Vagina (tissue), 2 donors: Measurements from ENCODE around the gene EPHA7. TPM values are rescaled to one million over a fixed set of nuclear protein-coding genes. Genes with fewer than 3 reads are reported as not detected.
A peak's percentile ranks its signal among the peaks of the same experiment; 100 is the strongest.

Experiments used
- DNase-seq, 2 donors: peaks; one replicate each; pipeline ENCODE4 v3.0.0-alpha.2; 2017; ENCODE audit errors: extremely low spot score in 2 of 2
- H3K27ac ChIP-seq: fragments of 200-600 bp; sonication (generic); one replicate; pipeline ENCODE4 v1.5.1; 2019
- H3K27me3 ChIP-seq: fragments of 200-600 bp; sonication (generic); one replicate; pipeline ENCODE4 v1.5.1; 2019
- H3K36me3 ChIP-seq, 2 donors: fragments of 200-600 bp; sonication (generic); one replicate each; pipeline ENCODE4 v1.5.1; 2017 to 2019
- H3K4me1 ChIP-seq: fragments of 200-600 bp; sonication (generic); one replicate; pipeline ENCODE4 v1.5.1; 2019
- H3K4me3 ChIP-seq, 2 donors: fragments of 200-600 bp; sonication (generic); 1 replicate in 1 of 2; 2 replicates in 1 of 2; pipeline ENCODE4 v1.5.1; 2016 to 2019
- H3K9me3 ChIP-seq: fragments of 200-600 bp; sonication (generic); one replicate; pipeline ENCODE4 v1.5.1; 2019
- CTCF ChIP-seq, 3 experiments: fragments of 450-650 bp in 2 of 3; fragments of 200-600 bp in 1 of 3; sonication (generic) in 1 of 3; IDR thresholded peaks; one replicate each; pipeline ENCODE4 v1.5.1; 2017 to 2019; ENCODE audit warnings: antibody characterized with exemption in 3 of 3, mild to moderate bottlenecking in 2 of 3, moderate library complexity in 2 of 3
- POLR2A ChIP-seq, 2 donors: fragments of 450-650 bp; IDR thresholded peaks; one replicate each; pipeline ENCODE4 v1.6.1; 2017; ENCODE audit warnings: antibody characterized with exemption in 2 of 2, mild to moderate bottlenecking in 2 of 2, moderate library complexity in 2 of 2
- POLR2AphosphoS5 ChIP-seq, 2 donors: sonication (generic); formaldehyde crosslinking; IDR thresholded peaks; one replicate each; pipeline ENCODE4 v1.9.0; 2017; ENCODE audit warnings: antibody characterized with exemption in 2 of 2, mild to moderate bottlenecking in 2 of 2, low read depth in 1 of 2; ENCODE audit not compliant: insufficient read depth in 1 of 2
- intact Hi-C: fragments of 100-400 bp; cut with DNase I; formaldehyde crosslinking; loops from one replicate; pipeline ENCODE4 v1.15.1; 2023
- total RNA-seq: library from RNA; depleted of rRNA; stranded (reverse); fragments of >200 nt; gene quantifications from one replicate; pipeline ENCODE4 v1.2.3, GENCODE V29; 2016

The EPHA7 gene
- total RNA-seq, 1 donor from 2014 or later = 2.7 TPM

GRCh38 chr6:93437491-93437890 is 18.1 kb upstream of the EPHA7 start:
- TF ChIP-seq POLR2AphosphoS5 (IDR thresholded peaks at IDR 0.05; ENCODE audit: insufficient read depth in 1 of 2, low read depth in 1 of 2) = no peak
- Histone ChIP-seq H3K4me1 (no peaks in the 10 kb centered on the region), H3K27me3 (no peaks in the 10 kb centered on the region), H3K27ac (no peak overlapping the region), H3K36me3 (no peaks in the 10 kb centered on the region), H3K4me3 (no peak overlapping the region), H3K9me3 (no peaks in the 10 kb centered on the region)
- intact Hi-C loops = no loop called here
- DNase-seq = no peak

GRCh38 chr6:93433592-93433991 is 14.2 kb upstream of the EPHA7 start:
- Histone ChIP-seq H3K9me3 (no peaks in the 10 kb centered on the region), H3K27me3 (no peaks in the 10 kb centered on the region), H3K27ac (no peak overlapping the region), H3K4me3 (no peak overlapping the region), H3K36me3 (no peaks in the 10 kb centered on the region), H3K4me1 (no peaks in the 10 kb centered on the region)
- TF ChIP-seq CTCF (IDR thresholded peaks at IDR 0.05) (no peak), POLR2AphosphoS5 (IDR thresholded peaks at IDR 0.05; ENCODE audit: insufficient read depth in 1 of 2, low read depth in 1 of 2) (no peak), POLR2A (IDR thresholded peaks at IDR 0.05) (no peak)
- intact Hi-C loops = no loop called here
- DNase-seq = no peak

GRCh38 chr6:93424303-93425064 is 5.1 kb upstream of the EPHA7 start:
- no peak for DNase-seq
- TF ChIP-seq POLR2A (IDR thresholded peaks at IDR 0.05) (no peak), CTCF (IDR thresholded peaks at IDR 0.05) (peak in 1 of 3 experiments; percentile 22), POLR2AphosphoS5 (IDR thresholded peaks at IDR 0.05; ENCODE audit: insufficient read depth in 1 of 2, low read depth in 1 of 2) (no peak)
- no peaks in the 10 kb centered on the region for H3K9me3 ChIP-seq
- no peak overlapping the region for H3K4me3 ChIP-seq
- H3K36me3 ChIP-seq = no peaks in the 10 kb centered on the region
- no peak overlapping the region for H3K27ac ChIP-seq
- no peaks in the 10 kb centered on the region for H3K27me3 ChIP-seq
- intact Hi-C loops = no loop called here
- H3K4me1 ChIP-seq = no peaks in the 10 kb centered on the region

- Histone ChIP-seq H3K9me3 (no peaks in the 10 kb centered on the region), H3K4me1 (peaks cover 5% of the 10 kb centered on the region), H3K4me3 (no peak overlapping the region), H3K27me3 (no peaks in the 10 kb centered on the region), H3K27ac (no peak overlapping the region), H3K36me3 (no peaks in the 10 kb centered on the region)
- intact Hi-C loops = no loop called here
- no peak for TF ChIP-seq POLR2AphosphoS5 (IDR thresholded peaks at IDR 0.05; ENCODE audit: insufficient read depth in 1 of 2, low read depth in 1 of 2)
- TF ChIP-seq CTCF (IDR thresholded peaks at IDR 0.05) = peak in 1 of 3 experiments; percentile 30
- TF ChIP-seq POLR2A (IDR thresholded peaks at IDR 0.05) = no peak
- no peak for DNase-seq
These were observed 4.2 kb upstream of the EPHA7 start for GRCh38 chr6:93423542-93423941.

- intact Hi-C loops = no loop called here
- H3K4me3 ChIP-seq = peak overlapping the region; percentile 47 to 62
- H3K27ac ChIP-seq = peak overlapping the region; percentile 62
- no peaks in the 10 kb centered on the region for H3K9me3 ChIP-seq
- no peaks in the 10 kb centered on the region for H3K36me3 ChIP-seq
- peaks cover 7% of the 10 kb centered on the region for H3K27me3 ChIP-seq
- no peak for TF ChIP-seq POLR2AphosphoS5 (IDR thresholded peaks at IDR 0.05; ENCODE audit: insufficient read depth in 1 of 2, low read depth in 1 of 2)
- TF ChIP-seq POLR2A (IDR thresholded peaks at IDR 0.05) = no peak
- TF ChIP-seq CTCF (IDR thresholded peaks at IDR 0.05) = no peak
- H3K4me1 ChIP-seq = peaks cover 28% of the 10 kb centered on the region
- DNase-seq = no peak
These were observed 920 bp upstream of the EPHA7 start for GRCh38 chr6:93420163-93420795.
